ENCODE measurements around the gene CGAS.

DNA sequence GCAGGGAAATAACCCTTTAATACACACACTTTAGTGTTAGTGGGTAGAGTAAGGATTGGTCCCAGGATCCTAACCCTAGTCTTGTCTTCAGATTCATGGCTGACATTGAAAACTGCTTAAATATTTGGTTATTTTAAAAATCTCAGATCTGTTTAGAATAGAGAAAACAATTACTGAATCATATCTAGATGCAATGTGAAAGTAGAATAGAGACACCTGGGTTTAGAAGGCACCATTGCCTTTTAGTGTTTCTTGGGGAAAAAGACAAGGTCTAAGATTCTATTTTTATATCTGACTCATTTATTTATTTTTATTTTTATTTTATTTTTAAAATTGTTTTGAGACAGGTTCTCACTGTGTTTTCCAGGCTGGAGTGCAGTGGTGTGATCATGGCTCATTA, 51.4 kb downstream of the CGAS start:
- TF ChIP-seq, protein P1, sequence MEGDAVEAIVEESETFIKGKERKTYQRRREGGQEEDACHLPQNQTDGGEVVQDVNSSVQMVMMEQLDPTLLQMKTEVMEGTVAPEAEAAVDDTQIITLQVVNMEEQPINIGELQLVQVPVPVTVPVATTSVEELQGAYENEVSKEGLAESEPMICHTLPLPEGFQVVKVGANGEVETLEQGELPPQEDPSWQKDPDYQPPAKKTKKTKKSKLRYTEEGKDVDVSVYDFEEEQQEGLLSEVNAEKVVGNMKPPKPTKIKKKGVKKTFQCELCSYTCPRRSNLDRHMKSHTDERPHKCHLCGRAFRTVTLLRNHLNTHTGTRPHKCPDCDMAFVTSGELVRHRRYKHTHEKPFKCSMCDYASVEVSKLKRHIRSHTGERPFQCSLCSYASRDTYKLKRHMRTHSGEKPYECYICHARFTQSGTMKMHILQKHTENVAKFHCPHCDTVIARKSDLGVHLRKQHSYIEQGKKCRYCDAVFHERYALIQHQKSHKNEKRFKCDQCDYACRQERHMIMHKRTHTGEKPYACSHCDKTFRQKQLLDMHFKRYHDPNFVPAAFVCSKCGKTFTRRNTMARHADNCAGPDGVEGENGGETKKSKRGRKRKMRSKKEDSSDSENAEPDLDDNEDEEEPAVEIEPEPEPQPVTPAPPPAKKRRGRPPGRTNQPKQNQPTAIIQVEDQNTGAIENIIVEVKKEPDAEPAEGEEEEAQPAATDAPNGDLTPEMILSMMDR (IDR thresholded peaks at IDR 0.05), result no peak
- TF ChIP-seq POLR2A (IDR thresholded peaks at IDR 0.05), result no peak
